ENCODE results near the gene MIPEP.
"Not testable (repeated sequence)": the region's sequence is repeated elsewhere in the genome, so short reads cannot be mapped to it uniquely, and the experiment has no call there.

The MIPEP gene

DNA sequence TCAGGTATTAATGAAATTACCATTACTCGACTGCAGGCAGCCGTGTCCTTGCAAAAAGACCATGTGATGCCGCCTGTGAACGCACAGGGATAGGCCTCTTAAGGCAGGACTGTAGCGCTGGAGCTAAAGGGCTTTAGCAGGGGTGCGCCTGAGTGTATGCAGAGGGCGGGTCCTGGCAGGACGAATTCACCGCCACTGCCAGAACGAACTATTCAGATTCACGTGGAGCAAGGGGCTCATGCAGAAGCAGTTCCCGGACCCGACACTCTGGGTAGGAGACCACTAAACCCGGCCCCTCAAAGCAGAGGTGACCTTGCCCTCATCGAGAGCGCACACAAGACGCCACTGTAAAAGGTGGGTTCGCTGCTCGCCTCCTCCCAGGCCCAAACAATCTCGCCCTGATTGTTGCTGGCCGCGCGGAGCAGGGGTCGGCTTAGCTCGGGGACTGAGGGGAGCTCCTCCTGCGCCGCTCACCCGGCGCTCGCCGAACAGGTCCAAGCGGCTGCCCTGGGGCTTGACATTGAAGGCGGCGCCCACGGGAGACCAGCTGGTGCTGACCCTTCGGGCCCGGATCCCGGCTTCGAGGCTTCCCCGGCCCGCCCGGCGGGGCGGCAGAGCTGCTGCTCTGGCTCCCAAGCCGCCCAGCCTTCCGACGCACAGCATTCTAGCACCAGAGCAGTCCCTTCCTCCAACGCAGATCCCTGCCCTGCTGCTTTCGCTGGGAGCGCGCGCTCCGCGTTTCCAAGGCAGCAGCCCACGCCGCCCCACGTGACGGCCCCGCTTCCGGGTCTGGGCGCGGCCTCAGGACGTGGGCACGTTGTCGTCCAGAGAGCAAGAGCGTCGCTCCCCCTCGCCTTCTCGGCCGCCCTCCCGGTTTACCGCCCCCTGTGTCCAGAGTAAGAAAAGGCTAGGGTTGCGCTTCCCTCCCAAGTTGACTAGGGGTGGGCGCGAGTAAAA is at the start of gene MIPEP:
MIPEP (minus strand) TSS at position 743 of the 957 bp plus-strand sequence; CDS start at position 663, 80 bp downstream.
- peak; percentile 97 for DNase-seq

GRCh38 chr13:23934520-23934919 is 45.3 kb upstream of the MIPEP start:
- DNase-seq: no peak

- DNase-seq: no peak
Measured at GRCh38 chr13:23928985-23929384, 39.8 kb upstream of the MIPEP start.

- no peak for DNase-seq
Measured at GRCh38 chr13:23923031-23923430, 33.8 kb upstream of the MIPEP start.

DNA sequence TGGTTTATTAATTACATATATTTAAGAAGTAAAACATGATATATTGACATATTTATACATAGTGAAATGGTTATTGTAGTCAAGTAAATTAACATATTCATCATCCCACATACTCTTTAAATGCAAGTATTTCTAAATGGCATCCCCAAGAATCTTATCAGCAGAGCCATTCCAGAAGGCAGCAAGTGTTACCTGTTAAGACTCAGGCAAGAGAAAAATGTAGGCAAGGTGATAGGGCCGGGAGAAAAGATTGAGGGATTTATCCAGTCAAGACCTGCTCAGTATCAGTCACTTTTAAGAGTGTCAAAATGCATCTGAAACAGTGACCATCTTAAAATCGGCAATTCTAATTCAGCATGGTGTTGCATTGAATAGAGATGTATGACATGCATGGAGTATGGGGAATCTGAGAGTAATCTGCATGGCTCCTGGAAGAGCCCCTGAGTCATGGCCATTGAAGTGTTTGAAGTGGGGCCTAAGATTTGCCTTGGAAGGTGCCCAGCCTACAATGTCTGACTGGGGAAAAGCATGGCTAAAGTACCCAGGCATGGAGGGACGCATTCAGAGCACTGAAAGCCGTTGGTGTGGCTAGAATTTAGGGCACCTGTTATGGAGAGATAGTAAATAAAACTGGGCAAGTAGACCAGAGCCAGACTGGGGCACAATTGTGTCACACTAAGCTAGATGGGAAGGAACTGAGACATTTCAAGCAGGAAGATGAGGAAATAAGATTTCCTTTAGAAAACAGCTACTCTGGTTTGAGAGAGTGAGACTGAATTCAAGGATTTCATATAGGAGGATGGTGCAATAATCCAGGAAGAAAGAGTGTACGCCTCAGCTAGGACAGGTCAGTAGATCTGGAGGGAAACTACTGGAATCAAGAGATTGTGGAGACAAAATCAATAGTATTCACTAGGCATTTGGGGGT is 33.1 kb upstream of the MIPEP start:
- DNase-seq: no peak

- no peak for DNase-seq
Measured at GRCh38 chr13:23921451-23921888, 32.3 kb upstream of the MIPEP start.

DNA sequence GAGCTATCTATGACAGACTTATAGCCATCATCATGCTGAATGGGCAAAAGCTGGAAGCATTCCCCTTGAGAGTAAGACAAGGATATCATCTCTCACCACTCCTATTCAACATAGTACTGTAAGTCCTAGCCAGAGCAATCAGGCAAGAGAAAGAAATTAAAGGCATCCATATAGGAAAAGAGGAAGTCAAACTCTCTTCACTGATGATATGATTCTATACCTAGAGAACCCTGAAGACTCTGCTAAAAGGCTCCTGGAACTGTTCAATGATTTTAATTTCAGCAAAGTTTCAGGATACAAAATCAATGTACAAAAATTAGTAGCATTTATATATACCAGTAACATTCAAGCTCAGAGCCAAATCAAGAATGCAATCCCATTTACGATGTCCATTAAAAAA is 29.8 kb upstream of the MIPEP start:
- no peak for DNase-seq

- DNase-seq: no peak
Measured at GRCh38 chr13:23918208-23918607, 29.0 kb upstream of the MIPEP start.

- DNase-seq: no peak
Measured at GRCh38 chr13:23915308-23915707, 26.1 kb upstream of the MIPEP start.

GRCh38 chr13:23912469-23912868 is 23.3 kb upstream of the MIPEP start:
- DNase-seq: no peak

GRCh38 chr13:23909606-23910005 is 20.4 kb upstream of the MIPEP start:
- no peak for DNase-seq

DNA sequence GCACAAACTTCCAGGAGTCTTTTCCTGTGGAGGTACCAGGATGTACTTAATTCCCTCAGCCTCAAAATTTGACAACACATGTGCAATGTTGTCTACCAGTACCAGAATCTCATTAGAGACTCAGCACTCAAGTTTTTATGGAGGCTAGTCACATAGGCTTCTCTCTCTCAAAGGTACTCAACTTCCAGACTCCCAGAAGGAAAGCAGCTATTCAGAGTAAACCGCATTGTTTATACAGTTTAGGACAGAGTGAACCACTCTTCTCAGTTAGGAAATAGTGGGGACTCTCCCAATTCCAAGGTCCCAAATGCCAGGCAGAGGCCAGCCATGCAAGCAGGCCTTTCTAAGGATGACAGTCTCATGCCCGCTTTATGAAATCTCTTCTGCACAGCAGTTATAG is 16.6 kb upstream of the MIPEP start:
- DNase-seq: no peak

- DNase-seq: no peak
Measured at GRCh38 chr13:23903906-23904280, 14.7 kb upstream of the MIPEP start.

DNA sequence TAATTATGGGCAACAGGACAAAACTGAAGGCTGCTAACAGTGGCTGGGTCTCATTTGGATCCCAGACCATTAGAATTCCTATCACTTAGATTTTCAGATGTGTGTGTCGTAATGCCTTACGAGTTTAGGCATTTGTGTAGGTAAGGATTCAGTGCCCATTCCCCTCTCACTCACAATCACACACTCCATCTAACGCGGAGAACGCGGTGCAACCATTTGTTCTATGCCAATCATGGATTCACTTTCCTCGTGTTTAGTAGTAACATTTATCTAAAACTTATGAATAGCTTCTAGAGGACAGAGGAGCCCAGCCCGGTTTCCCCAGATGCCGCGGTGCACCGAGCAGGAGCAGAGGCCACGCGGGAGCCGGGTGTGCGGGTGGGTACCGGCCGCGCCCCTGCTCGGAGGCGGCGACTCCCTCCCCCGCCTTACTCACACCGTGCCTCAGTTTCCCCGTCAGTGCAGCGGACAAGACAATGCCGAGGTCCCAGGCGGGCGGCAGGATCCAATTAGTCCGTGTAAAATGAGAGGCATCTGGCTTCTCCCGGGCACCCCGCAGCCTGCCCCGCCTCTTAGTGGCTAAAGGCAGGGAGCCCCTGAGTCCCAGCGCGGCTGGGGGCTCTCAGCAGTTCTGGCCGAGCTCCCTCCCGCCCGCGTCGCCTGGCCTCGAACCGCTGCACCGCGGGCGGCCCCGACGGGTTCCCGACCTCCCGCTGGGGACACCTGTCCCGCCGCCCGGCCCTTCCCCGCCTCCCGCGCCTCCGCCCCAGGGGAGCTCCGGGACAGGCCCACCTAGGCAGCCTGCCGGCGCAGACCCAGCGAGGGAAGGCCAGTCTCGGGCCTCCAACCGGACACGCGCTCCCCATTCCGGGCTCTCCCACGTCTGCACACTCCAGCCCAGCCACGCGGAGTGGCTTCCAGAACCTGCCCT is 14.0 kb upstream of the MIPEP start:
- DNase-seq: no peak

DNA sequence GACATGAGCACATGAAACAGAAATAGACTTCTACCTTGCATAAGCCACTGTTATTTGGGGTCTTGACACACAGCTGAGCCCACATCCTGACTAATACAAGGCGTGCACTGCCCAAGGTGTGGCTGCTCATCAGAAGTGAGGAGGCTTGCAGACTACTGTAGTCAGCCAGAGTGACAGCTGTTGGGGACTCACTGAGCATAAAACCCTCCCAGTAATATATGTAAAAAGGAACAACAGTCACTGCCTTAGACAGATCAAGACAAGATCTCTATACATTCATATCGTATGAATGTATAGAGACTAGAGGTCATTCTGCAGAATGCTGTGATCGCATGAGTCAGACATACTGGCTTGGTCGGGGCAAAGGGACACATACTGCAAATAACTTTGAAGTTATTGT is 12.2 kb upstream of the MIPEP start:
- no peak for DNase-seq

DNA sequence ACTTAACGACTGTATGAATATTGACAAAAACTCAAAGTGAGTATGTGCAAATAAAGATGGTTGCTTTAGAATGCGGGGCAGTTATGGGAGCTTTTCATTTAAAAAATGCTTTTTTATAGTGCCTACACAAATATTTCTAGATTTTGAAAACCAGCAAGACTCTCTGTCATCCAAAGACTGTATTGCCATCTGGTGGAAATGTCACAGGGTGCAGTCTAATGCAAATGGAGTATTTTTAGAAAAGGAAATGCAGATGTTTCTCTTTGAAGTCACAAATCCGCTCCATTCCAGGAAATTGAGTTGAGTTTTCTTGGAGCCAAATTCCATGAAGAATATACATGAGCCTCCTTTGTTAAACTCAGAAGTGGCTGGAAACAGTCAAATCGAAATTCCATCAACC is 10.4 kb upstream of the MIPEP start:
- no peak for DNase-seq

GRCh38 chr13:23898101-23898500 is 8.9 kb upstream of the MIPEP start:
- DNase-seq: no peak

GRCh38 chr13:23897452-23897919 is 8.3 kb upstream of the MIPEP start, which contains the start of gene C1QTNF9B:
Gene C1QTNF9B (minus strand): TSS chr13:23897502.
- not testable (repeated sequence) for DNase-seq

DNA sequence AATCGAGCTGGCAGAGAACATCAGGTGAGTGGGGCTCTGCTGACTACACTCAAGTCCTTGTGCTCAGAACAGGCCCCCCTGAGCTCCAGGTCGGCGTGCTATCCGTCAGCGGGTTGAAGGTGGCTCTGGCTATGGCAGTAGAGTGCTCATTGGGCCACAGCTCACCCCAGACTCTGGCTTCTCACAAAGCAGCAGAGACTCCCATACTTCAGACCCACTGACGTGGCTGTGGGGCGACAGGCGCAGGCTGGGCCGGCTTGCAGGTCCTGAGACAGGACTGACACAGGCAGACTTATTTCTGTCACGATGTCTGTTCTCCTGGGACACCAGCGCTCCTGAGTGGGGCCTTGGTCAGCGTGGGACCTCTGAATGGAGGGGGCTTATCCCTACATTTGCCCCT is 5.5 kb upstream of the MIPEP start:
- not testable (repeated sequence) for DNase-seq

DNA sequence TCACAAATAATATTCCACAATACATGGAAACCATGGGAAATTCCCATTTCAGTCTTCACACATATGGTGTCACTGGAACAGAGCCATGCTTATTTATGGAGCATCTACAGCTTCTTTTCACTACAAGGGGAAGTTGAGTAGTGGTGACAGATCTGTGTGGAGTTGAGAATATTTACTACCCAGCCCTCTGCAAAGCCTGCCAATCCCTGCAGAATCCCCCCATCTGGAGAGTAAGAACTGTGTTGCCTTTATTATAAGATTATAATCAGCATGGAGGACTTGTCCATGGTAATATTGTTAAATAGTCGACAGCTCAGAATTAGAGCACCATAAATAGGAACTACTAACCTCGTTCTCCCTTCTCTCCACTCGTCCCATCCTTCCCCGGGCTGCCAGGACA is 4.6 kb upstream of the MIPEP start:
- DNase-seq: not testable (repeated sequence)

- DNase-seq: no peak
Measured at GRCh38 chr13:23889615-23890607, 711 bp upstream of the MIPEP start.

Measured in activated CD8-positive, alpha-beta memory T cell treated with anti-CD3 and anti-CD28 coated beads, Interleukin-2, amount 50 U/mL, for 48 hours (primary cell).